GM21529 (cell line): ENCODE results near the gene NXPH3.

Source experiments
- ATAC-seq: cut with Tn5 transposase; IDR thresholded peaks from one replicate; pipeline ENCODE4 v1.9.1; 2021; ENCODE audit not compliant: unreplicated experiment

The NXPH3 gene

DNA sequence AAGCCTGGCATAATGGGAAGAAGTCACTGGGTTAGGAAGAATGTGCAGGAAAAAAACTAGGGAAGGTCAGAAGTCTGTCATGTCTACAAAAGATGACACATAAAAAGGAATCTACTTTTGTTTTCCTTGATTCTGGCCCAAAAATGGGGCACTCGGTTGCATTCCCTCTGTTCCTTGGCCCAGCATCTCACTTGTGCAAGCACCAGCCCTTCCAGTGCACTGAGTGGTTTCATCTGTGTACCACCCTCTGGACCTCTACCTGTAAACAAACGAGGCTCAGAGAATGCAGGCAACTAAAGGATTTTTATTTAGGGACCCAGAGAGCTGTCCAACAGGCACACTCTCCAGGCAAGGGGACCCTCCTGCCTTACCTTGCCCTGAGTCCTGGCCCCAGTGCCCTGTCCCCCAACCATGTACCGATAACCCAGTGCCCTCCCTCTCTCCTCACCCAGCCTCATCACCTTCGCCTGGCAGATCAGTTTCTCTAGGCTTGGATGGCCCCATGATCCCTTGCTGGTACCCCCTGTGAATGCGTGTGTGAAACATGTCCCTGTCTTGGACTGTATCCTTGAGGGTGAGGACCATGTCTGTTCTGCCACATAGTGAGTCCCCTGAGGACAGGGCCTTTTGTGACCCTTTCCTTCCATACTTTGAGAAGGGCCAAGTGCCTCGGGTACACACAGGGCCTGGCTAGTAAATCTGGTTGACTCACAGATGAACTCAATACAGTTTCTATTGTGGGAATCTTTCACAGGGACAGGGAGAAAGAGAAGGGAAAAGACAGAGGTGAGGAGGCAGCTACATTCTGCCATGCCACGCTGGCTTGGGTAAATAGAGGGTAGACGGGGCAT, 13.3 kb downstream of the NXPH3 start:
- ATAC-seq = no peak

DNA sequence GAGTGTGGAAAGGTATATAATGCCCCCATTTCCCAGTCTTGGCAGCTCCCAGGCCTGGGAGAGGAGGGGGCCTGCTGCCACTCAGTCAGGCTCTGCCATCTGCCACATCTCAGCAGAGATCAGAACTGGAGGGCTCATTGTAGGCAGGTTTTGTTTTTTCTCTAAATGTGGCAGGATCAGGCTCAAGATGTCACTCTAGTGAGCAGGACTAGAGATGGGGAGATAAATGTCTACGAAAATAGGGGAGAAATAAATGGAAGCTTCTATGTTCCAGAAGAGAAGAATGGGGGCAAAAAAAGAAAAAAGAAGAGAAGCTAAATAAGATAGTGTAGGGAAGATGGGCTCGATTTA, 13.9 kb downstream of the NXPH3 start:
- ATAC-seq = no peak

DNA sequence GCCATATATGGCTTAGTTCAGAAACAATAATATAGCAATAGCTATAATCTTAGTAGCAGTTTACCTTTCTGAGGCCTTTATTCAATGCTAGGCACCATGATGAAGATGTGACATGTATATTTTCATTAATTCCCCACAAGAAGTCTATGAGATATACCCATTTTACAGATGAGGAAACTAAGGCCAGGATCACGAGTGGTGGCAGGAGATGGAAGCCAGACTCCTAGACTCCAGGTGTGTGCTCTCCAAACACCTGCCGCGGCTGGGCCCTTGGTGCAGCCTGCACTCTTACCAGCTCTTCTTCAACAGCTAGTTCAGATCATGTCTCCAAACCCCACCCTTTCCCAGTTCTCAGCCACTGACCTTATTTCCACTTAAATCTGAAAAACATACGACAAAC, 15.2 kb downstream of the NXPH3 start:
- no peak for ATAC-seq

DNA sequence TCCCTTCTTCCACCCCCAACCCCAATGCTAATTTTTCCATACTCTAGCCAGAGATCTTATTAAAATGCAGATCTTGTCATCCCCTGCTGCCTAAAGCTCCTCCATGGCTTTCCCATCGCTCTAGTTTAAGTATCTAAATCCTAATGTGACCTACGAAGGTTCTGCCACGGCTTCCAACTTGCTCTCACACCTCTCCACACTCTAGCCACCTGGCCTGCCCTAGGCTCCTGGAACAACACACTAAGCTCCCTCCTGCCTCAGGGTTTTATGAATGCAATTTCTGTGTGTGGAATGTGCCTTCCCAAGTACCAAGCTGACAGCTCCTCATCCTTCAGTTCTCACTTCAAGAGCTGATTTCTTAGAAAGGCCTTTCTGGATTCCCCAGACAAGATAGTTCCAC, 16.6 kb downstream of the NXPH3 start:
- ATAC-seq = no peak

DNA sequence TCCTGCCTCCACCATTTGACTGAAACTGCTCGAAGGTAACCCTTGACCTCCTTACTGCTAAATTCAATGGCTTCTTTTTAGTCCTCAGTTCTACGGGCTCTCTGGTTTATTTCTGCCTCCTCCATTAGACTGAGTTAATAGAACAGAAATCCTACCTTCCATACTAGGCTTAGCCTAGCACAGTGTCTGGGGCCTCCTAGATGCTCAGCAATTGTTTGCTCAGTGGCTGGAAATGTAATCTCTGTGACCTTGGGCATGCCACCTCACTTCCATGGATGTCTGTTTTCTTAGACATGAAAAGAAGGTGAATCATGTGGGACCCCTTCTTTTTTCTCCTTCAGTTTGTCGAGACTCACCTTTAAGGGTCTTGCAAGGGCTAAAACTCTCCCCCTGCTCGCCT, 19.7 kb downstream of the NXPH3 start:
- ATAC-seq = no peak

DNA sequence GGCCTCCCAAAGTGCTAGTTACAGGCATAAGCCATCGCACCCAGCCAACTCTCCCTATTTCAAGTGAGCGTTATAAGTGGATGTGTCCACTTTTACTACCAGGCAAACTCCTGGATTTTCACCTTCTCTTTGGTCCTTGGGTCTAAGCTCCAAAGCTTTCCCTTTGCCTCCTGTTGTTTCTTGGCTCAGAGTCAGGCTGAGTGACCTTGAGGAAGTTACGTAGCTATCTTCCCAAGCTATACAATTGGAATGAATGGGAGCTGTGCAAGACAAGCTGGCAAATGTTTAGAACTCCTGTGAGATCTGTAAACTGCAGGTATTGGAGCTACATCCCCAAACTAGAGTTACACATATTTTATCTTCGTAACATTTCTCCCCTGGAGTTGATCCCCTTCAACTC, 20.3 kb downstream of the NXPH3 start:
- ATAC-seq = no peak

DNA sequence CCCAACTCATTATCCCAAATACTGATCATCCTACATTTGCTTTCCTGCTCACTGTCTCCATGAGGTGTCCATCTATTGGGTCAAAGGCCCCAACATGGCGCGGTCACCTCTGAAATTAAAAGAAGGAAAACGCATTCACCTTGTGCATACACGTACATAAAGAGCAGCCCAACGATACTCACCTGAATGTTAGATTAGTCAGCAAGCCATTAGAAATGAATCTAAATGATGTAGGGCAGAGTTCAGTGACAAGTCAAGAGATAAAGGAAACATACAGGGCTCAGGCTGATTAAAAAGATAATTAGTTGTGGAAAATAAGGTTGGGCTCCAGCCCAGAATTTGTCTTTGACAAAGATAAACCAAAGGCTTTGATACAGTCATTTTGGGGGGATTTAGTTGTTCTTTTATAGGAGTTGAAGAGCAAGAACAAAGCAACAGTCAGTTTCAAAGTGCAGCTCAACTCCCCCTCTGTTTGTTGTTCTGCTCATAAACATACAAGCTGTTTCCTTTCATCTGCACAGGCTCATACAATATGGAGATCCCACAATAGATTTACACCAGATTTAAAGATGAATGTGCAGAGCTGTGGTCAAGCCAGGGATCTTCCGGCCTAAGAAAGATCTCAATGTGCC, 21.1 kb downstream of the NXPH3 start:
- no peak for ATAC-seq

DNA sequence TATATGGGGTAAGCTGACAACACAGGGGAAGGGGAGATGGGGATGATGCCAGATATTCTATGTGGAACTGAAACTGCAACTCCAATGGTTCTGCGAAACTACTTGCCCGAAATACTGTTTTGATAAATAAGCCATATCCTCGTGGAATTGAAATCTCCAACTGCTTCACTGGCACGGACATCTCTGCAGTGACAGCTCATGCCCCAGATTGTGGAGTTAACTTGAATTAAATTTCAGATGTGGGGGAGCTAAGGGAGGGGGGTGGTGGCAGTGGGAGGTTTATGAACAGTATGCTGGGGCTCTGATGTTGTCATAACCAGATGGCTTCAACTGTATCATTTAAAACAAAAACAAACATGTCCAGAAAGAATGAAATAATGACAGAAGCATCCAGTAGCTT, 21.8 kb downstream of the NXPH3 start:
- ATAC-seq = no peak

DNA sequence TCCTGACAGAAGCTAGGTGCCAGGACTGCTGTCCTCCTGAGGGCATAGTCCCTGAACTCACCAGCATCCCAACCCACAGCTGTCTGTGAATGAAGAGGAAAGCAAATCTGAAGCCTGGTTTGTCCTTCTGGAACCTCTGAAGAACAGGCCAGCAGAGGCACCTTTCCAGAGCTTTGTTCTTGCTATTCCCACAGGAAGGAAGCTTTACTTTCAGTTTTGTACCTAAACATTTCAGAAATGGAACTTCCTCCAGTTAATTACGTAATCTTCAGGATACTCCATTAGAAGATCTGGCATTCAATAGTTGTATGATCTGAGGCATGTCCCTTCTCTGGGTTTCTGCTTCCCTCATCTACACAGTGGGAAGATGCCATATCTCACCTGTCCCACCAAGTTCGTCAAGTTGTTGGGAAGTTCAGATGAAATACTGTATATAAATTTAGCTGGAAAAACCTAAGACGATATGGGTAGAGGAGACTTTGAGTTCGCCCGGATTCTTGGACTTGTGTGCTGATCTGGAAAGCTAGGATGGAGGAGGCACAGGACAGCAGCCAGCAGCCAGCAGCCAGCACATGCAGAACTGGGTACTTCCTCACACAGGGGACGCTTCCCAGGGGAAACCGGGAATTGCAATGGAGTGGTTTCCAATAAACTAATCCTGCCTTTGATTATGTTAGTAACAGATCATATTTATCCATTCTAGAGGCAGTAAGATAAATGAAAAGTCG, 22.4 kb downstream of the NXPH3 start:
- ATAC-seq = no peak

DNA sequence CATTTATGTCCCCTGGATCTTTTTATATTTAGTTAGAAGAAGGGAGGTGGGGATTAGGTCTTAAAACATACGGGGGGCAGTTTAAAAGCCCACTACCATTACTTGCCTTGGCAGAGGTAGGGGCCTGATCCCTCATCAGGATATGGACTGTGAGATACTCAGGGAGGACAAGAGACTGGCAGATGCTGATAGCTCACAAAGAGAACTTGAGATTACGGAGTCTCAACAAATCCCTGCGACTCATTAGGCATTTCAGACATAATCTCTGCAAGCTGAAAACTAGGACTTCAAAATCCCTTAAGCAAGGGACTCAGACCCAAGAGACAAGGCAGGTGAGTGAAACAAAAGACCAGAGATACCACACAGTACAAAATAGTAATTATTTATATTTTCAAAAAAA, 23.2 kb downstream of the NXPH3 start:
- no peak for ATAC-seq

DNA sequence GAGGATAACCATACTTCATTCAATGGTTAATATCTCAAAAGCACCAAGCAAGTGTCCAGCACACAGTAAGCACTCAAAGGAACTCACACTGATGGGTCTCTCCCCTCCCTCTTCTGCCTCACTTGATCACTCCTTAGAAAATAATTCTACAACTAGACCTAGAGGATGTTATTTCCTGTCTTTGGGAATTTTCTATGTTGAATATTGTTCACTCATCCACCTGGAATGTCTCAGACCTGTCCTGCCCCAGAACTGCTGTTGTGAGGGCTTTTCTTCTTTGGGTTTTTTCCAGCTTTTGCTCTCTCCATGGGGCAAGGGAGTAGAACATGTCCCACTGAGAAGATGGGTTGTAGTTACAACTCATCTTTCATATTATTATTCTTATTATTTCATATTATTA, 25.3 kb downstream of the NXPH3 start:
- no peak for ATAC-seq

DNA sequence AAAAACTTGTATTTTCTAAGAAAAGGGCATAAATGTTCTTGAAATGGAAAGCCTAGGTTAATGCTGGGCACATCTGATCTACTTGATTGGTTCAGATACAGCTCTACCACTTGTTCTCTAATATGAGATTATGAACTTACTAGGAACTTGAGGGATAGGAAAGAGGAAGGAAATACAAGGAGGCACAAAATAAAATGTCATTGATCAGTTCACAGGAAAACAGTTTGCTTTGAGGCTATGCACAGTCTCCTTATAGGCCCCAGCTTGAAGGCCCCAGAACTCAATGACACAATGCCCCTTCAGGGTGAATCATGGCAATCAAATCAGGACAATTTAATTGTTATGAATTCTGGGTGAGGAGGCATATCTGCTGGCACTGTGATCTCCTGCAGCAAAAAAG, 27.1 kb downstream of the NXPH3 start:
- ATAC-seq = no peak

DNA sequence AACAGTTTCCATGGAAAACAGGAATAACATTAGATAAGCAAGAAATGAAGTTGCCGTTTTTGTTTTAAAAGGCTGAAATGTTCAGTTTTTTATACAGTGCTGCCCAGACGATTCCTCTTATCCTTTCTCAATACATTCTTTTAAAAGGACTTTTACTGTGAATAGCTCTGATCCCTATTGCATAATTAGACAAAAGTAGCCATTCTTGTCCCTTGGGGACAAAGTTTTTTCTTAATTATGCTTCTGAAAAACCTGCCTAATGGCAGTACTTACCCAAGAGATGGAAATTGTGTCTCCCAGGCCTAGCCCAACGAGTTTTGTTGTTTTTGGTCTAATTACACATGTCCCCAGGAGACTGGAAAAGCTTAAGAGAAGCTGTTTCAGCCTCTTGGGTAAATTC, 27.6 kb downstream of the NXPH3 start:
- ATAC-seq = no peak

DNA sequence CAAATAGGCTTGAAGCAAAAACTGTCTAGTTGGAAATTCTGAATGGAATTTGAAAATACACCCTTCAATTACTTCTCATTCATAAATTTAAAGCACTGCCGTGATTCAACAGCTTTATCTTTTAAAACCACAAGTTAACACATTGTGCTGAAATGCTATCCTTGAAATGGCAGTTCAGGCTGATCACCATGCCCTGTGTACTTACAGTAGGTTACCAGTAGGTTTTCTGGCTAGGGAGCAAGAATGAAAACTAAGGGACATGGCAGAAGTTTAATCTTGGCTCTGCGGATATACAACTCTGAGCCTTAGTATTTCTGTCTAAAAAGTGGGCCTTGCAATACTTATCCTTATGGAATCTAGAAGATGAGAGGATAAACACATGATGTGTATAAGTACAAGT, 28.0 kb downstream of the NXPH3 start:
- ATAC-seq = no peak

DNA sequence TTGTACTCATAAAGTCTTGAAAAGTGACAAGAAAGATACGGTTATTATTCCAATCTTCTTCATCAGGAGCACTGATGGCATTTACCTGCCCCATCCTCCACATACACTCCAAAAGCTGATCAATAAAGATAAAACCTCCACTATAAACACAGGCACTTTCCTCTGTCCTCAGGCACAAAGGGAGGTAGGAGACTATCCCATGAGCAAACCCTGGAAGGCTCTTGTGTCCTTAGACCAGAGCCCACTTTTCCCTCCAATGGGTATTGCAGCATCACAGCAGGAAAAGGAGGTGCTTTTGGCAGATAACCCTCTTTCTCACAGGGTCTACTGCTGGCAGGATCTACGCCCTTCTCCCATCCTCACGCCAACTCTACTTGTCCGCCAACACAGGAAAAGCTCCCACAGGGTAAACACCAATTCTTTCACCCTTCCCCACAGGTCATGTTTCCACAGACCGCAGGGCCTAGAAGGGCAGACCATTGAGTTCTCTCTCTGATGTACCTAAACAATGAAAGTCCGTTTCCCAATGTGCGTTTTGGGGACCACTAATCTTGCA, 28.7 kb downstream of the NXPH3 start:
- ATAC-seq = no peak

DNA sequence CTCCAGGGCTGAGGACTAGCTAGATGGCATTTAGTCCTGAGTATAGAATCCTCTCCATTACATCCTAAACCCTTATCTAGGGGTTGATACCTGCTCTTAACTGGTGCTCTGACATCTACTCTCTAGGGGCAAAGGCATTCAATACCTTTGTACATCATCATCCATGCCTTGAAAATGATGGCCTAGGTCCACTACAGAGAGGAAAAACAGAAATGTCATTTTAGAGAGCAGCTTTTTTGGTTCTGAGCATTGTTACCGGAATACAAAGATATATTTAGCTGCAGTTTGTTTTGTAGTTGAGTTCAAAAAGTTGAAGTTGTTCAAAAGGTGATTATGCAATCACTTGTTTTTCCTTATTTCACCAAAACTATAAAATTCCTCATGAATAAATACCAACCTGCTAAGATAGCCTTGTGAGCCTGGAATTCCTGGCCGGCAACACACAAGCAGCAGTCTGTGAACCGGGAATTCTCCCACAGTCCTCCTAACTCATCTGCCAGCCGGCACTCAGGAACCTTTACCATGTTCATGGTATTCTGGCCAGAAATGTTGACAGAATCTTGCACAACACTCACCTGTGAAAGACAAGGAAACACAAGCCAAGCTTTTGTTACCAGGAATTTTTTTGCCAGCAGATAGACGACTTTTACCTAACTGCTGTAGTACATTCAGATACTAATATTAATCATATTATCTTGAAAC, 35.4 kb downstream of the NXPH3 start:
- ATAC-seq = no peak

DNA sequence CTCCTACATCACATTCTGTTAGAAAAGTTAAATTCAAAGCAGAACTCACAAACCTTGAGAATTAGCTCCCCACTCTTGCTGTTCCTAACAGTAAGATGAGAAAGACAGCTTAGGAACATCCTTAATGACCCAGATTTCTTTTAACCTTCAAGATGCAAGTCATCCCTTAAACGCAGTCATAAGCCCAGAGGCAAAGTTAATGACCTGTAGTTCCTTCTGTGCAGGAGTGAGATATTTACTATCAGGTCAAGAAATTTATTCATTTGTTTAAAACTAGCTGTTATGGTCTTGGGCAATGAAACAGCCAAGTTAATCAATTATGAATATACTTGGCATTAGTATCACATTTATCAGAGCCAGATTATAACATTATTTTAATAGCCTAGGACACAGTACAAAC, 37.1 kb downstream of the NXPH3 start:
- ATAC-seq = no peak

DNA sequence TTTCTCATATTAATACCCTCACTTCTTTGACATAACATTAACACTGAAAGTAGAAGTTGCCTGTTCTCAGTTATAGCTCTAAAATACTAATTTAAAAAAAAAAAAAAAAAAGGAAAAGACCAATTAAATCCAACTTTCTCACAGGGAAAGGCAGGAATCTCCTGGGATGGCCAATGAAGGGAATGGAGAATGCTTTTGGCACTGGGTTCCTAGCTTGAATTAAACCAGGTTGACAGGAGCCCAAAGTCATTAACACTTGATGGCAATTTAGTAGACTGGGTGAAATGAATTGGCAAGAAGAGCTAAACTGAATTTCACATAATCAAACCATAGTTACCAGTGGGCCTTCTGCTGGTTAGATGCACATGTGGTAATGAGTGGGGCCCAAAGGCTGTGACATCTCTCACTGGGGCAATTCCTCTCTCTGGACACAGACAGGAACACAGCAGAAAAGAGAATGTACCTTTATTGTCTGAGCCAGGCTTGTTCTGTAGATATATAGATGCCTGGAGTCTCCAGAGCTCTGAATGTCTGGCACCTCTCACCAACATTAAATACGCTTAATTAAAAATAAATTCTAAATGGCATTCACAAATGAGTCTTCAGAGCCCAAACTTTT, 37.6 kb downstream of the NXPH3 start:
- no peak for ATAC-seq

DNA sequence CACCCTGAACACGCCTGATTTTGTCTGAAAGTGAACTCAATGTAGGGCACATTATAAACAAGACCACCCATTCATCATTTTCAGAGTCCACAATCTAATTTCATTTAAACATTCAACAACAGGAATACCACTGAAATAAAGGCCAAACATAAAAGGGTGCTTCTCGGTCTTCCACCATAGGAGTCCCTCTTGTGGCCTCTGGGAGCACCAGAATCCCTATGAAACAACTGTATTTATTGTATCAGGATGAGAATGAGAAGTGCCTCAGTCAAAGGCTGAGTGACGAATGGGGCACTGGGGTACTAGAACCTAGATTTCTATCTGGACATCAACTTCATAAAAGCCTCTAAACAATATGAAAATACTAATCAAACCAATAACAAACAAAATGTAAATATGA, 40.4 kb downstream of the NXPH3 start:
- ATAC-seq = no peak

DNA sequence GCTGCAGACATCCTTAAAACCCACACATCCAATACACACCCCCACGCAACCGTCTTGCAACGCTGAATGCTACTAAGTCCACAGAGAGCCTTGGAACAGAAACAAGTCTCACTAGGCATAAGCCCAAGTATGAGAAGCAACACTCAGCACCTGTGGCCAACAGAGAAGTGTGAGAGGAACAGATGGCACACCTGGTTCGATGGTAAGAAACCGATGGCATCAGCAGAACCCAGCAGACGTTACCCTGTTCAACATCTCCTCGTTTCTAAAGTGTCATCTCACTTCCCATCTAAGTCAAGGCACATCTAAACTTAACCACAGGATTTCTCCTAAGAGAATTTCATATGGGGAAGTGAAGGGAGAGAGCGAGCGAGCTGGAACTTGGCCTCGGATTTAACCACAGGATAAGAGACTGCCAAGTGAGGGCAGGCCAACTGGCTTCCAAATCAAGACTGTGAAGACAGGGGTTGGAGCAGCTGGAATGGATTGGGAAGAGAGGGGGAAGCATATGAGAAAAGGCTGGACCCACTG, 41.0 kb downstream of the NXPH3 start:
- no peak for ATAC-seq
